ENCODE results near the gene COX6A2.
"Not testable (repeated sequence)": the region's sequence is repeated elsewhere in the genome, so short reads cannot be mapped to it uniquely, and the experiment has no call there.

COX6A2 gene

GRCh38 chr16:31423241-31423640 is 4.9 kb downstream of the COX6A2 start:
- no peak for DNase-seq (ENCODE audit: low read depth)
- no peak for TF ChIP-seq CTCF (IDR thresholded peaks at IDR 0.05; ENCODE audit: insufficient read depth, low read depth, low read length, missing control alignments)
- no peak overlapping the region for H3K4me3 ChIP-seq (ENCODE audit: low read length)

- H3K4me3 ChIP-seq (ENCODE audit: low read length), result no peak overlapping the region
- TF ChIP-seq CTCF (IDR thresholded peaks at IDR 0.05; ENCODE audit: insufficient read depth, low read depth, low read length, missing control alignments), result no peak
- peak; percentile 45 for DNase-seq (ENCODE audit: low read depth)
Measured at GRCh38 chr16:31421587-31421986, 6.6 kb downstream of the COX6A2 start.

GRCh38 chr16:31420037-31420436 is 8.1 kb downstream of the COX6A2 start:
- TF ChIP-seq CTCF (IDR thresholded peaks at IDR 0.05; ENCODE audit: insufficient read depth, low read depth, low read length, missing control alignments), result no peak
- DNase-seq (ENCODE audit: low read depth), result no peak
- H3K4me3 ChIP-seq (ENCODE audit: low read length), result no peak overlapping the region

- DNase-seq (ENCODE audit: low read depth), result no peak
- H3K4me3 ChIP-seq (ENCODE audit: low read length), result no peak overlapping the region
- no peak for TF ChIP-seq CTCF (IDR thresholded peaks at IDR 0.05; ENCODE audit: insufficient read depth, low read depth, low read length, missing control alignments)
Measured at GRCh38 chr16:31417916-31418315, 10.2 kb downstream of the COX6A2 start.

GRCh38 chr16:31417036-31417435 is 11.1 kb downstream of the COX6A2 start:
- not testable (repeated sequence) for DNase-seq (ENCODE audit: low read depth); H3K4me3 ChIP-seq (ENCODE audit: low read length)

GRCh38 chr16:31416371-31416770 is 11.8 kb downstream of the COX6A2 start:
- no peak for TF ChIP-seq CTCF (IDR thresholded peaks at IDR 0.05; ENCODE audit: insufficient read depth, low read depth, low read length, missing control alignments)
- no peak overlapping the region for H3K4me3 ChIP-seq (ENCODE audit: low read length)
- no peak for DNase-seq (ENCODE audit: low read depth)

- no peak overlapping the region for H3K4me3 ChIP-seq (ENCODE audit: low read length)
- TF ChIP-seq CTCF (IDR thresholded peaks at IDR 0.05; ENCODE audit: insufficient read depth, low read depth, low read length, missing control alignments), result no peak
- DNase-seq (ENCODE audit: low read depth), result no peak
Measured at GRCh38 chr16:31414706-31415105, 13.5 kb downstream of the COX6A2 start.

GRCh38 chr16:31413943-31414342 is 14.2 kb downstream of the COX6A2 start:
- no peak for TF ChIP-seq CTCF (IDR thresholded peaks at IDR 0.05; ENCODE audit: insufficient read depth, low read depth, low read length, missing control alignments)
- H3K4me3 ChIP-seq (ENCODE audit: low read length), result no peak overlapping the region
- no peak for DNase-seq (ENCODE audit: low read depth)

Measured in epithelial cell of esophagus (primary cell).